DND-41 (cell line): ENCODE results near the gene MYH11.

Experiments used
- CTCF ChIP-seq: IDR thresholded peaks from 2 replicates; pipeline ENCODE4 v1.5.1; 2012; ENCODE audit warnings: borderline replicate concordance, low read length, moderate library complexity, mild to moderate bottlenecking; ENCODE audit not compliant: poor library complexity, severe bottlenecking; ENCODE audit errors: extremely low read depth
- EZH2 ChIP-seq: IDR thresholded peaks from 3 replicates; pipeline ENCODE4 v1.6.1; 2012; ENCODE audit warnings: borderline replicate concordance, low read depth, mild to moderate bottlenecking, moderate library complexity, low read length, inconsistent platforms; ENCODE audit not compliant: severe bottlenecking

- TF ChIP-seq CTCF (no peak), EZH2 (no peak)
These were observed 42.8 kb upstream of the MYH11 start for GRCh38 chr16:15899538-15900100.
